Ishikawa (cell line): ENCODE measurements around the gene CEP112.

Experiments used
- CEBPB ChIP-seq: IDR thresholded peaks from 2 replicates; pipeline ENCODE4 v1.6.1; 2012
- EP300 ChIP-seq: IDR thresholded peaks from 2 replicates; pipeline ENCODE4 v1.6.1; 2012; ENCODE audit warnings: borderline replicate concordance
- FOXM1 ChIP-seq: IDR thresholded peaks from 2 replicates; pipeline ENCODE4 v1.6.1; 2012; ENCODE audit warnings: low read depth, borderline replicate concordance
- MAX ChIP-seq: IDR thresholded peaks from 2 replicates; pipeline ENCODE4 v1.6.1; 2012
- REST ChIP-seq: IDR thresholded peaks from 2 replicates; pipeline ENCODE4 v1.6.1; 2012; ENCODE audit warnings: low read depth, mild to moderate bottlenecking
- TEAD4 ChIP-seq: IDR thresholded peaks from 2 replicates; pipeline ENCODE4 v1.6.1; 2012
- YY1 ChIP-seq: IDR thresholded peaks from 2 replicates; pipeline ENCODE4 v1.6.1; 2012; ENCODE audit warnings: low read depth

- TF ChIP-seq FOXM1: no peak
- TF ChIP-seq MAX: no peak
- TF ChIP-seq TEAD4: no peak
- no peak for TF ChIP-seq REST
- no peak for TF ChIP-seq EP300
- no peak for TF ChIP-seq YY1
- no peak for TF ChIP-seq CEBPB
These were observed 170.2 kb downstream of the CEP112 start for GRCh38 chr17:66021757-66022156.
